MCF 10A (cell line): ENCODE results near the gene DIP2A. TPM values are rescaled to one million over a fixed set of nuclear protein-coding genes. Genes with fewer than 3 reads are reported as not detected.

Source experiments
- BruUV-seq: library from RNA; stranded (reverse); fragments of 400-500 nt; replicated peaks from 2 replicates; lab custom pipeline; 2021; lab: Mats Ljungman, UMichigan
- CTCF ChIA-PET: fragments of 300-600 bp; sonication (Branson Sonifier 250); formaldehyde crosslinking; extraction: SDS; loops from one replicate; lab custom pipeline; 2021; ENCODE audit warnings: antibody characterized with exemption, inconsistent platforms; lab: Yijun Ruan, JAX
- POLR2A ChIA-PET: fragments of 300-600, 350-650 bp; sonication (Branson Sonifier 250); formaldehyde crosslinking; extraction: SDS; loops from one replicate; lab custom pipeline; 2020; ENCODE audit warnings: antibody characterized with exemption, inconsistent platforms; lab: Yijun Ruan, JAX
- DNase-seq: peaks from one replicate; pipeline ENCODE4 v3.0.0-alpha.2; 2018; ENCODE audit not compliant: unreplicated experiment
- H3K27ac Mint-ChIP-seq: one replicate; pipeline ENCODE4 v1.8.0; 2022; ENCODE audit warnings: mild to moderate bottlenecking, low read depth, mixed read lengths; ENCODE audit not compliant: unreplicated experiment
- H3K27me3 Mint-ChIP-seq: one replicate; pipeline ENCODE4 v1.8.0; 2022; ENCODE audit warnings: mixed read lengths; ENCODE audit not compliant: insufficient read depth, unreplicated experiment
- H3K36me3 Mint-ChIP-seq: one replicate; pipeline ENCODE4 v1.8.0; 2022; ENCODE audit warnings: mild to moderate bottlenecking, moderate library complexity, mixed read lengths; ENCODE audit not compliant: insufficient read depth, unreplicated experiment
- H3K4me1 Mint-ChIP-seq: one replicate; pipeline ENCODE4 v1.8.0; 2022; ENCODE audit warnings: mixed read lengths; ENCODE audit not compliant: insufficient read depth, unreplicated experiment
- H3K4me3 Mint-ChIP-seq: one replicate; pipeline ENCODE4 v1.8.0; 2022; ENCODE audit warnings: mild to moderate bottlenecking, moderate library complexity, mixed read lengths; ENCODE audit not compliant: unreplicated experiment
- H3K9me3 Mint-ChIP-seq: one replicate; pipeline ENCODE4 v1.8.0; 2022; ENCODE audit warnings: mixed read lengths; ENCODE audit not compliant: unreplicated experiment
- CTCF ChIP-seq: fragments of 200-600 bp; IDR thresholded peaks from one replicate; pipeline ENCODE4 v1.8.0; 2022; ENCODE audit warnings: antibody characterized with exemption, mild to moderate bottlenecking; ENCODE audit not compliant: unreplicated experiment
- intact Hi-C: fragments of 100-400 bp; cut with micrococcal nuclease; formaldehyde crosslinking; loops from 2 replicates; pipeline ENCODE4 v1.14.1; 2022
- total RNA-seq: library from RNA; stranded (reverse); gene quantifications from 2 replicates; pipeline ENCODE4 v1.2.3, GENCODE V29; 2022

Gene DIP2A
- total RNA-seq, 1 experiment from 2014 or later, result 39.6 TPM

GRCh38 chr21:46538851-46539666, 80.4 kb downstream of the DIP2A start:
- intact Hi-C loops, result no loop called here
- no TSS peak for BruUV-seq
- no peak for DNase-seq
- ChIA-PET POLR2A (no interaction called here), CTCF (interaction anchor here (0.5 to 0.7 kb wide), 2 partner anchors 86 to 198 kb away, joined by 3 to 4 read pairs; no protein-coding TSS in a partner anchor)
- no peaks in the 10 kb centered on the region for H3K4me1 Mint-ChIP-seq
- no peaks in the 10 kb centered on the region for H3K27me3 Mint-ChIP-seq
- H3K9me3 Mint-ChIP-seq, result no peaks in the 10 kb centered on the region
- no peak overlapping the region for H3K4me3 Mint-ChIP-seq
- H3K27ac Mint-ChIP-seq, result no peak overlapping the region
- TF ChIP-seq CTCF, result no peak
- H3K36me3 Mint-ChIP-seq, result peaks cover 60% of the 10 kb centered on the region

- H3K9me3 Mint-ChIP-seq, result no peaks in the 10 kb centered on the region
- no TSS peak for BruUV-seq
- H3K4me3 Mint-ChIP-seq, result no peak overlapping the region
- POLR2A ChIA-PET, result no interaction called here
- H3K4me1 Mint-ChIP-seq, result no peaks in the 10 kb centered on the region
- CTCF ChIA-PET, result no interaction called here
- intact Hi-C loops, result no loop called here
- peaks cover 51% of the 10 kb centered on the region for H3K36me3 Mint-ChIP-seq
- TF ChIP-seq CTCF, result no peak
- no peak for DNase-seq
- no peaks in the 10 kb centered on the region for H3K27me3 Mint-ChIP-seq
- H3K27ac Mint-ChIP-seq, result no peak overlapping the region
These were observed 81.5 kb downstream of the DIP2A start for GRCh38 chr21:46540087-46540710.

GRCh38 chr21:46542588-46543124, 84.0 kb downstream of the DIP2A start:
- no peaks in the 10 kb centered on the region for H3K9me3 Mint-ChIP-seq
- no peak for TF ChIP-seq CTCF
- CTCF ChIA-PET, result no interaction called here
- H3K27ac Mint-ChIP-seq, result no peak overlapping the region
- no peak overlapping the region for H3K4me3 Mint-ChIP-seq
- DNase-seq, result no peak
- no TSS peak for BruUV-seq
- H3K27me3 Mint-ChIP-seq, result no peaks in the 10 kb centered on the region
- POLR2A ChIA-PET, result no interaction called here
- intact Hi-C loops, result no loop called here
- H3K4me1 Mint-ChIP-seq, result no peaks in the 10 kb centered on the region
- peaks cover 61% of the 10 kb centered on the region for H3K36me3 Mint-ChIP-seq

- no peak overlapping the region for H3K4me3 Mint-ChIP-seq
- POLR2A ChIA-PET, result no interaction called here
- TF ChIP-seq CTCF, result no peak
- H3K36me3 Mint-ChIP-seq, result peaks cover 57% of the 10 kb centered on the region
- DNase-seq, result no peak
- intact Hi-C loops, result no loop called here
- CTCF ChIA-PET, result no interaction called here
- BruUV-seq, result no TSS peak
- H3K9me3 Mint-ChIP-seq, result no peaks in the 10 kb centered on the region
- H3K4me1 Mint-ChIP-seq, result no peaks in the 10 kb centered on the region
- H3K27me3 Mint-ChIP-seq, result no peaks in the 10 kb centered on the region
- no peak overlapping the region for H3K27ac Mint-ChIP-seq
These were observed 84.6 kb downstream of the DIP2A start for GRCh38 chr21:46543306-46543705.
